SJCRH30 (cell line): ENCODE data around the gene RNU2-63P. TPM values are rescaled to one million over a fixed set of nuclear protein-coding genes. Genes with fewer than 3 reads are reported as not detected.
"Not testable (repeated sequence)": the region's sequence is repeated elsewhere in the genome, so short reads cannot be mapped to it uniquely, and the experiment has no call there.

Experiments
- DNase-seq, 2 experiments: peaks; one replicate each; pipeline ENCODE4 v3.0.0-alpha.2; 2015 to 2020
- H3K27ac ChIP-seq: fragments of 250-450 bp; sonication (Bioruptor Pico); 2 replicates; pipeline ENCODE4 v1.5.1; 2020; ENCODE audit warnings: mild to moderate bottlenecking, moderate library complexity
- H3K27me3 ChIP-seq: fragments of 250-450 bp; sonication (Bioruptor Pico); 2 replicates; pipeline ENCODE4 v1.5.1; 2020; ENCODE audit warnings: mild to moderate bottlenecking, moderate library complexity
- H3K36me3 ChIP-seq: fragments of 250-450 bp; sonication (Bioruptor Pico); 2 replicates; pipeline ENCODE4 v1.5.1; 2020; ENCODE audit warnings: mild to moderate bottlenecking, moderate library complexity
- H3K4me1 ChIP-seq: fragments of 250-450 bp; sonication (Bioruptor Pico); 2 replicates; pipeline ENCODE4 v1.5.1; 2020; ENCODE audit warnings: mild to moderate bottlenecking, moderate library complexity
- H3K4me3 ChIP-seq: fragments of 250-450 bp; sonication (Bioruptor Pico); 2 replicates; pipeline ENCODE4 v1.5.1; 2020; ENCODE audit warnings: mild to moderate bottlenecking, moderate library complexity
- H3K9me3 ChIP-seq: fragments of 250-450 bp; sonication (Bioruptor Pico); replicated peaks from 2 replicates; pipeline ENCODE4 v1.5.1; 2020; ENCODE audit warnings: mild to moderate bottlenecking, moderate library complexity
- total RNA-seq: library from RNA; depleted of rRNA; stranded (reverse); fragments of >200 nt; shearing (Covaris generic); gene quantifications from 2 replicates; pipeline ENCODE4 v1.2.3, GENCODE V29; 2014

The RNU2-63P gene
- total RNA-seq, 1 experiment from 2014 or later: not detected

- Histone ChIP-seq H3K27me3 (no peaks in the 10 kb centered on the region), H3K27ac (no peak overlapping the region), H3K36me3 (no peaks in the 10 kb centered on the region), H3K4me1 (no peaks in the 10 kb centered on the region), H3K4me3 (no peak overlapping the region), H3K9me3 (no peaks in the 10 kb centered on the region)
- DNase-seq: no peak
These were observed 823 bp upstream of the RNU2-63P start for GRCh38 chr2:88016960-88017779.

DNA sequence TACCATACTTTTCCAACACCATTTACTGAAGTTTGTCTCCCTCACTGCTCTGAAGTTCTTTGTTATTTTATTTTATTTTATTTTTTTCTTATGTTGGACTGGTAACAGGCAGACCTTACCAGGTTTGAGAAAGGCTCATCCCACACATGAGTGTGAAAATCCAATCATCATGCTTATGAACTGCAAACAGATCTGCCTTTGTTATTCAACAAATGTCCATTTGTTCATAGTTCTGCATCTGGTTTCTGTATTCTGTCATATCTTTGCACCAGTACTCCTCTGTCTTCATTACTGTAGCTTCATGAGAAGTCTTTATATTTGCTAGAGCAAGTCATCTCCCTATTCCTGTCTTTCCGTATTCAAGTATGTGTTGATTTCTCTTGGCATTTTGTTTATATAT lies 5.3 kb downstream of the RNU2-63P start:
- H3K27me3 ChIP-seq: no peaks in the 10 kb centered on the region
- DNase-seq: peak in 1 of 2 experiments; percentile 52
- H3K4me3 ChIP-seq: no peak overlapping the region
- no peak overlapping the region for H3K27ac ChIP-seq
- H3K36me3 ChIP-seq: no peaks in the 10 kb centered on the region
- 0 out of 2 replicates have a peak, but pooled peaks cover 2% of the 10 kb centered on the region for H3K4me1 ChIP-seq
- H3K9me3 ChIP-seq: no peaks in the 10 kb centered on the region

GRCh38 chr2:88010136-88010535 lies 6.2 kb downstream of the RNU2-63P start:
- no peaks in the 10 kb centered on the region for H3K9me3 ChIP-seq
- H3K4me1 ChIP-seq: 0 out of 2 replicates have a peak, but pooled peaks cover 2% of the 10 kb centered on the region
- DNase-seq: peak in 1 of 2 experiments; percentile 20
- H3K36me3 ChIP-seq: no peaks in the 10 kb centered on the region
- no peak overlapping the region for H3K27ac ChIP-seq
- no peaks in the 10 kb centered on the region for H3K27me3 ChIP-seq
- H3K4me3 ChIP-seq: no peak overlapping the region

DNA sequence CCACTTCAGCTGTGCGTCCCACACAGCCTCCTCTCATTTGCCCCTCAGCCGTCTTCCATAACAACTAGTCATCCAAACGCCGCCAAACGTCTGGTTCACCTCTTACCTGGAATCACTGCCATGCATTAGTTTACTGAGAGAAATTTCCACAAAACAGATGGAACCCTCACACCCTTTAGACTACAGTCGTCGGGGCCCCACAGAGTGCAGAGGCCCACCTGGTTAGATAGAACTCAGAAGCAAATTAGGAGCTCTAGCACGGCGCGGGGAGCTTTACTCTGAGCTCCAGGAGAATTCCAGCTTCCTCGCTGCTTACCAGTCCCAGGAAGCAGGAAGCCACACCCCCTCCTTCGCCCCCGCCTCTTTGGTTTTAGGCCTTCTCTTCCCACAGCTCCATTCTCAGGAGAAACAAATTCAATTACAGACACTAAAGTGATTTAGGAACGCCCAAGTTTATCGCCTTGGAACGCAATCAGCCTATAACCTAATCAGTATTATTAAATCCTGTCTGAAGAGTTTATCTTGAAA lies 9.4 kb downstream of the RNU2-63P start:
- DNase-seq: no peak
- H3K27ac ChIP-seq: no peak overlapping the region
- H3K36me3 ChIP-seq: no peaks in the 10 kb centered on the region

GRCh38 chr2:88005776-88006175 lies 10.6 kb downstream of the RNU2-63P start:
- no peaks in the 10 kb centered on the region for H3K9me3 ChIP-seq
- no peak overlapping the region for H3K4me3 ChIP-seq
- H3K4me1 ChIP-seq: peaks cover 6% of the 10 kb centered on the region; the same call in 1 of the 2 replicates
- H3K27me3 ChIP-seq: no peaks in the 10 kb centered on the region
- no peaks in the 10 kb centered on the region for H3K36me3 ChIP-seq
- no peak for DNase-seq
- no peak overlapping the region for H3K27ac ChIP-seq

More for the DNA sequence above, 9.4 kb downstream of the RNU2-63P start:
- Histone ChIP-seq H3K4me1 (peaks cover 6% of the 10 kb centered on the region; the same call in 1 of the 2 replicates), H3K27me3 (no peaks in the 10 kb centered on the region), H3K9me3 (no peaks in the 10 kb centered on the region), H3K4me3 (no peak overlapping the region)

DNA sequence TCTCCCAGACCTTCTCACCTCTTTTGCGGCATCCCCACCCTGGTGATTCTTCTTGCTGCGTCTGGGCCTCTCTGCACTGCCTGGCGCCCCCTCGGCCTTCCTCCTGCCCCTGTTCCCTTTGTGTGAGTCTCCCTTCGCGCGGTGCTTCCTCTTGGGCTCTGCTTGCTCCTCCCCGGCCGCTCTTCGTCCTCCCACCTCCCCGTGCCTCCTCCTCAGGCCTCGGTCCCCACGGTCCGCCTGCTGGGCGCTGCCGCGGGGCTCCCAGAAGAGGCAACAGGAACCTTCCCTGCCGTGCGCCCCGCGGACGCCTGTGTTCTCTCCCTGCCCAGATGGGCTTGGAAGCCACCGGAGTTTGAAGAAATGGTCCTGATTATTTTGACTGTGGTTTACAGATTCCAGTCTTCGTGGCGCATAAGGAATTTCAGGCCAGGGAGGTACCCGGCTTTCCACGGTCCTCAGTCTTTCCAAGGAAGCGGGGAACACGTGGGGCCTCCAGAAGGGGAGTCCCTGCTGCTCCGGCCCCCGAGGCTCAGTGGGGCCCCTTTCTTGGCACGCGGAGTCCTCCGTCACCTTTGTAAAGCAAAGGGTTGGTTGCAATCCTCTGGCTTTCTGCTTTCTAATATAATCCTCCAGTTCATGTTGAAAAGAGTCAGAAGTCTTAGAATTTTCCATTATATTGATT lies 13.1 kb downstream of the RNU2-63P start:
- Histone ChIP-seq H3K27ac (no peak overlapping the region), H3K27me3 (no peaks in the 10 kb centered on the region), H3K4me3 (peak overlapping the region; percentile 12; the same call in 1 of the 2 replicates), H3K36me3 (no peaks in the 10 kb centered on the region), H3K9me3 (no peaks in the 10 kb centered on the region), H3K4me1 (peaks cover 4% of the 10 kb centered on the region; the same call in 1 of the 2 replicates)
- peak; percentile 29 to 35 for DNase-seq

DNA sequence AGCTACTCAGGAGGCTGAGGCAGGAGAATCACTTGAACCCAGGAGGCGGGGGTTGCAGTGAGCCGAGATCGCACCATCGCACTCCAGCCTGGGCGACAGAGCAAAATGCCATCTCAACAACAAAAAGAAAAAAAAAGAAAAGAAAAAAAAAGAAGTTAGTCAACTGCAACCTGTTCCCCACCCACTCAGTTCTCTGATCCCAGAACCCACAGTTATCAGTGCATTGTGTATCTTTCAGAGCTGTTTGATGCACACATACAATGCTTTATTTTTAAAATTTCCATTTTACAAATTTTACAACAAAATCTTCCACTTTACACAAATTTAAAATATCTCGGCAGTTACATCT lies 14.0 kb downstream of the RNU2-63P start:
- no peaks in the 10 kb centered on the region for H3K27me3 ChIP-seq
- no peak for DNase-seq
- H3K4me1 ChIP-seq: peaks cover 4% of the 10 kb centered on the region; the same call in 1 of the 2 replicates
- no peaks in the 10 kb centered on the region for H3K9me3 ChIP-seq
- no peak overlapping the region for H3K4me3 ChIP-seq
- no peaks in the 10 kb centered on the region for H3K36me3 ChIP-seq
- H3K27ac ChIP-seq: no peak overlapping the region

GRCh38 chr2:88000474-88000873 lies 15.9 kb downstream of the RNU2-63P start:
- not testable (repeated sequence) for DNase-seq, H3K4me3 ChIP-seq, H3K36me3 ChIP-seq, H3K4me1 ChIP-seq, H3K27me3 ChIP-seq, H3K27ac ChIP-seq, H3K9me3 ChIP-seq

DNA sequence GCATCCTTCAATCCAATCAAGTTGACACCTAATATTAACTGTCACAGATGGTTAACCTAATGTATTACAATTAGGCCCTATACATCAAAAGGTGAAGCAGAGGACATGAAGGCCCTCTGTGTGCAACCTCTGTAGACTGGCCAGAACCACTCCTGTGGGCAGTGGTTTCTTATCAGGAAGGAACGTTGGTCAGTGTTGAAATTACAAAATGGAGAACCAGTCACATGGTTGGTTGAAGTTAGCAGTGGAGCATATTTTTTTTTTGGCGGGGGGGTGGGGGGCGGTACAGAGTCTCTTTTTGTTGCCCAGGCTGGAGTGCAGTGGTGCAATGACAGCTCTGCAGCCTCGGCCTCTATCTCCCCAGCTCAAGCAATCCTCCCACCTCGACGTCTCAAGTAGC lies 19.8 kb downstream of the RNU2-63P start:
- Histone ChIP-seq H3K9me3 (no peaks in the 10 kb centered on the region), H3K27me3 (no peaks in the 10 kb centered on the region), H3K27ac (no peak overlapping the region), H3K4me3 (no peak overlapping the region), H3K4me1 (no peaks in the 10 kb centered on the region), H3K36me3 (no peaks in the 10 kb centered on the region)
- no peak for DNase-seq

GRCh38 chr2:87995756-87996155 lies 20.6 kb downstream of the RNU2-63P start:
- no peaks in the 10 kb centered on the region for H3K9me3 ChIP-seq
- no peaks in the 10 kb centered on the region for H3K36me3 ChIP-seq
- H3K27ac ChIP-seq: no peak overlapping the region
- no peaks in the 10 kb centered on the region for H3K4me1 ChIP-seq
- H3K4me3 ChIP-seq: no peak overlapping the region
- H3K27me3 ChIP-seq: no peaks in the 10 kb centered on the region
- DNase-seq: no peak

DNA sequence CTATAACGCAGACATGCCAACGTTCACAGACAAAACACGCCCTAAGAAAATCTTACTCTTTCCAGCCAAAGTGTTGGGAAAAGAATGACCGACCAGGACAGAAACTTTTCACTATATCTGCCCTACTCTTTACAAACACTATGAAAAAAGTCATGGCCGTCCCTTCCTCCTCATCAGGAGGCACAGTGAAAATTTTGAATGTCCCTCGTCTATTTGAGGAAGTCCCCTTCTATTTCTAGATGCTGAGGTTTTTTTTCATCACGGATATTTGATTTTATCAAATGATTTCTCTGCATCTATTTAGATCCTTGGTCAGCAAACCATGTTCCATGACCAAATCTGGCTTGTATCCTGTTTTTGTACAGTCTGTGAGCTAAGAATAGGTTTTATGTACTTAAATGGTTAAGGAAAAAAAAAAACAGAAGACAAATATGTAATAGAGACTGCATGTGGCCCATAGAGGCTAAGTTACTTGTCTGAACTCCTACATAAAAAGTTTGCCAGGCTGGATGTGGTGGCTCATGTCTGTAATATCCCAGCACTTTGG lies 22.0 kb downstream of the RNU2-63P start:
- DNase-seq, H3K36me3 ChIP-seq, H3K4me1 ChIP-seq, H3K27ac ChIP-seq, H3K9me3 ChIP-seq, H3K27me3 ChIP-seq, H3K4me3 ChIP-seq: not testable (repeated sequence)

DNA sequence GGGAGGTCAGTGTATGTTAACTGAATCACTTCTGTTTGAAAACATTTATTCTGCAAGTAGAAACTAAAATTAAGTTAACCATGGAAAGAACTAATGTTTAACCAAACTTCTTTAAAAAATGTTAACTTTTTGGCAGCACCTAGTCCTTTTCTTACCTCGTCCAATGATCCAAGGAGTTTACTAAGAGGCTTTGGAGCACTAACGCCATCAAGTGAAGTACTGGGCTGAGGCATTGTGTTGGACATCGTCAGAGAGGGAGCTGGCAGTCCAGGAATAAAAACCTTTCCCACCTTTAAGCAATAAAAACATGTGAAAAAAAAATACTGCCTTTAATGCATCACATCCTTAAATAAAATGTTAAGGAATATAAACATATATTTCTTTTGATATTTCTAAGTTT lies 23.8 kb downstream of the RNU2-63P start:
- not testable (repeated sequence) for H3K4me3 ChIP-seq, DNase-seq, H3K27me3 ChIP-seq, H3K9me3 ChIP-seq, H3K4me1 ChIP-seq, H3K36me3 ChIP-seq, H3K27ac ChIP-seq

DNA sequence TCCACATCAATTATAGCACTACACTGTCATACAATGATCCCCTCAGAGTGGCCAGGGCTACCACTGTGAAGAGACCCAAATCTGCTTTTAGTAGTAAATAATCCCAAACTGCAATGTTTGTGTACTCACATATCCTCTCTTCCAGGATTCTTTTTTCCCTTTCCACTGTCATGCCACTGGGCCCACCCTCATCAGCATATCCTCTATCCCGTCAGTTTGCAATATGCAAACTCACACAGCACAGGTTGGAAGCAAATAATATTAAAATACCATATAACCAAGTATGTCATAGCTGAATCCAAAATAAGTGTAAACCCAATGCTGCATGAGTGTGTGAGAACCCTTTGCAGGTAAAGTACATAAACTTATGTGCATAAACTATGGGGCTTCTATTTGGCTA lies 28.9 kb downstream of the RNU2-63P start:
- H3K36me3 ChIP-seq, H3K4me1 ChIP-seq, H3K9me3 ChIP-seq, DNase-seq, H3K27ac ChIP-seq, H3K27me3 ChIP-seq, H3K4me3 ChIP-seq: not testable (repeated sequence)

GRCh38 chr2:87985902-87986301 lies 30.4 kb downstream of the RNU2-63P start:
- not testable (repeated sequence) for H3K4me1 ChIP-seq, H3K4me3 ChIP-seq, DNase-seq, H3K9me3 ChIP-seq, H3K27me3 ChIP-seq, H3K36me3 ChIP-seq, H3K27ac ChIP-seq

DNA sequence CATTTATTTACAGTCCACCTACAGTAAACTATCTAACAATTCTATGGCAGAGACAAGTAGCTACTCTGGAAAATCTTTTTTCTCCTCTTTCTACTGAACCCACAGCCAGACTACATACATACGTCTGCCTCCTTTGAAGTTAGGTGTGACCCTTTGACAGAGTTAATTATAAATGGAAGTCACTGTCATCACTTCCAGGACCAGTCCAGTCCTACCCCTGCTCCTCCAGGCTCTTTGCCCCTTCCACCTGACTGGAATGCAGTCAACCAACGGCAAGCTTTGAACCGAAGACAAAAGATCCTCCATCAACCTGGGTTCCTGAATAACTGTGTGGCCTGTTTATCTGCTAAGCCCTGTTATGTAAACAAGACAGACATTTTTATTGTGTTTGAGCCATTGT lies 35.2 kb downstream of the RNU2-63P start:
- not testable (repeated sequence) for H3K27ac ChIP-seq, H3K27me3 ChIP-seq

More for the DNA sequence above, 35.2 kb downstream of the RNU2-63P start:
- not testable (repeated sequence) for H3K36me3 ChIP-seq, H3K9me3 ChIP-seq, H3K4me1 ChIP-seq, DNase-seq, H3K4me3 ChIP-seq
